GM12878 (cell line): ENCODE results near the gene SHC1. TPM values are rescaled to one million over a fixed set of nuclear protein-coding genes. Genes with fewer than 3 reads are reported as not detected.

Experiments used
- ATAC-seq: fragments of 200-7000 bp; cut with Tn5 transposase; 3 replicates; pipeline ENCODE4 v1.9.1; 2020; ENCODE audit warnings: mild to moderate bottlenecking, moderate library complexity
- BruUV-seq: library from RNA; stranded (reverse); fragments of 400-500 nt; replicated peaks from 2 replicates; lab custom pipeline; 2021; lab: Mats Ljungman, UMichigan
- CTCF ChIA-PET: fragments of 300-600 bp; sonication (Branson Sonifier 250); formaldehyde crosslinking; extraction: SDS; loops from one replicate; lab custom pipeline; 2021; ENCODE audit warnings: inconsistent platforms; lab: Yijun Ruan, JAX
- POLR2A ChIA-PET: fragments of 350-600 bp; formaldehyde crosslinking; extraction: SDS; loops from one replicate; lab custom pipeline; 2021; ENCODE audit warnings: inconsistent platforms; lab: Charles Lee
- RAD21 ChIA-PET: fragments of 300-600 bp; sonication (Branson Sonifier 250); formaldehyde crosslinking; loops from one replicate; lab custom pipeline; 2023; ENCODE audit warnings: antibody characterized with exemption; ENCODE audit not compliant: unreplicated experiment; lab: Charles Lee
- SMC1A ChIA-PET: fragments of 300-600 bp; sonication (Branson Sonifier 250); formaldehyde crosslinking; loops from one replicate; lab custom pipeline; 2023; ENCODE audit not compliant: unreplicated experiment, uncharacterized antibody; lab: Charles Lee
- DNase-seq: peaks from one replicate; pipeline ENCODE4 v3.0.0-alpha.2; 2011; ENCODE audit warnings: low read depth, low spot score
- FAIRE-seq: peaks from 3 replicates; lab custom pipeline; 2011; peaks lifted over from hg19 to GRCh38; lab: Jason Lieb, UNC
- H2AFZ ChIP-seq: 2 replicates; pipeline ENCODE4 v1.6.0; 2011; ENCODE audit warnings: low read depth, low read length, control low read depth; ENCODE audit not compliant: control insufficient read depth
- H3K27ac ChIP-seq: 2 replicates; pipeline ENCODE4 v1.5.1; 2011; ENCODE audit warnings: control low read depth; ENCODE audit not compliant: control insufficient read depth, insufficient read depth
- H3K27me3 ChIP-seq, 2 experiments: replicated peaks in 1 of 2; 2 replicates each; pipeline versions ENCODE4 v1.6.0 to v1.6.1; 2011; ENCODE audit warnings: low read length in 1 of 2; ENCODE audit not compliant: control insufficient read depth in 2 of 2, insufficient read depth in 2 of 2
- H3K36me3 ChIP-seq, 2 experiments: 2 replicates each; pipeline ENCODE4 v1.5.1; 2011; ENCODE audit warnings: low read length in 1 of 2; ENCODE audit not compliant: control insufficient read depth in 2 of 2, insufficient read depth in 2 of 2
- H3K4me1 ChIP-seq: 2 replicates; pipeline ENCODE4 v1.6.1; 2011; ENCODE audit warnings: mild to moderate bottlenecking, low read length, moderate library complexity, mixed read lengths; ENCODE audit not compliant: control insufficient read depth, insufficient read depth
- H3K4me2 ChIP-seq: 2 replicates; pipeline ENCODE4 v1.6.0; 2011; ENCODE audit warnings: control low read depth; ENCODE audit not compliant: control insufficient read depth, insufficient read depth
- H3K4me3 ChIP-seq: fragments of 200-600 bp; sonication (generic); 2 replicates; pipeline ENCODE4 v1.5.1; 2016
- H3K79me2 ChIP-seq: 2 replicates; pipeline ENCODE4 v1.6.0; 2011; ENCODE audit warnings: low read length; ENCODE audit not compliant: control insufficient read depth, insufficient read depth
- H3K9ac ChIP-seq: 2 replicates; pipeline ENCODE4 v1.8.0; 2011; ENCODE audit warnings: low read length, control low read depth, mixed read lengths; ENCODE audit not compliant: control insufficient read depth, insufficient read depth
- H3K9me3 ChIP-seq: replicated peaks from 3 replicates; pipeline ENCODE4 v1.5.1; 2011; ENCODE audit warnings: mild to moderate bottlenecking, low read length; ENCODE audit not compliant: control insufficient read depth, insufficient read depth
- H4K20me1 ChIP-seq: 2 replicates; pipeline ENCODE4 v1.6.0; 2011; ENCODE audit not compliant: control insufficient read depth, insufficient read depth
- E4F1 ChIP-seq: fragments of 450-650 bp; IDR thresholded peaks from 2 replicates; pipeline ENCODE4 v1.6.1; 2018; ENCODE audit warnings: borderline replicate concordance, mild to moderate bottlenecking; ENCODE audit not compliant: partially characterized antibody
- IRF3 ChIP-seq: fragments of 450-650 bp; IDR thresholded peaks from 2 replicates; pipeline ENCODE4 v1.6.1; 2014; ENCODE audit warnings: mild to moderate bottlenecking
- IRF5 ChIP-seq: fragments of 450-650 bp; IDR thresholded peaks from 2 replicates; pipeline ENCODE4 v1.6.1; 2017; ENCODE audit warnings: borderline replicate concordance
- KAT2A ChIP-seq: conservative IDR thresholded peaks from 2 replicates; pipeline ENCODE4 v1.6.1; 2011; ENCODE audit warnings: low read depth, low read length; ENCODE audit not compliant: control insufficient read depth
- KDM1A ChIP-seq: fragments of 200-600 bp; sonication (generic); IDR thresholded peaks from 2 replicates; pipeline ENCODE4 v1.6.1; 2016; ENCODE audit warnings: borderline replicate concordance
- MYC ChIP-seq: IDR thresholded peaks from 2 replicates; pipeline ENCODE4 v1.6.1; 2011; ENCODE audit warnings: mild to moderate bottlenecking, low read length, moderate library complexity, inconsistent platforms; ENCODE audit not compliant: insufficient read depth, insufficient replicate concordance, insufficient read length, severe bottlenecking
- PBX3 ChIP-seq: IDR thresholded peaks from 2 replicates; pipeline ENCODE4 v1.6.1; 2011; ENCODE audit warnings: mild to moderate bottlenecking, low read depth, low read length, moderate library complexity; ENCODE audit not compliant: insufficient replicate concordance
- RELB ChIP-seq: fragments of 450-650 bp; IDR thresholded peaks from 2 replicates; pipeline ENCODE4 v1.6.1; 2017; ENCODE audit warnings: low read depth, mild to moderate bottlenecking, moderate library complexity
- ZBTB40 ChIP-seq: fragments of 450-650 bp; IDR thresholded peaks from 2 replicates; pipeline ENCODE4 v1.6.1; 2016; ENCODE audit warnings: mild to moderate bottlenecking, moderate library complexity, borderline replicate concordance
- WGBS: methylation state at CpG from one replicate; pipeline ENCODE4 v1.1.6; 2016; ENCODE audit warnings: low lambda C conversion rate; ENCODE audit not compliant: insufficient replicate concordance, insufficient coverage; ENCODE audit errors: missing lambda C conversion rate; 5-methylcytosine and 5-hydroxymethylcytosine counted together
- in situ Hi-C: fragments of 300-500 bp; cut with MboI; formaldehyde crosslinking; loops from 9 replicates; pipeline ENCODE4 v1.14.3; 2018; ENCODE audit warnings: mixed read lengths
- intact Hi-C: fragments of 100-400 bp; cut with micrococcal nuclease; formaldehyde crosslinking; loops from one replicate; pipeline ENCODE4 v1.14.2; 2022; ENCODE audit not compliant: unreplicated experiment
- polyA plus RNA-seq, 11 experiments: library from polyadenylated mRNA; depleted of rRNA in 4 of 11; unstranded in 6 of 11; stranded (reverse) in 5 of 11; fragments of >200 nt; fragmentation: Nextera tagmentation in 4 of 11; fragmentation: Illumina TruSeq in 1 of 11; extraction: Ambion mirVana in 4 of 11; extraction: Trizol in 1 of 11; gene quantifications; 1 replicate in 1 of 11; 2 replicates in 10 of 11; pipeline versions ENCODE4 v1.2.1 to v1.2.3, GENCODE V29; 2011 to 2016; ENCODE audit warnings: inconsistent platforms in 2 of 11, missing spikeins in 2 of 11, low read depth in 1 of 11
- total RNA-seq, 4 experiments: library from RNA; depleted of rRNA in 3 of 4; stranded (reverse); fragments of >200 nt in 3 of 4; fragmentation: Illumina TruSeq in 1 of 4; extraction: Trizol in 1 of 4; gene quantifications; 2 replicates each; pipeline versions ENCODE4 v1.2.1 to v1.2.3, GENCODE V29; 2013 to 2021

Gene SHC1
- total and polyA plus RNA-seq, 10 of the 15 experiments (the other 5 are each of a cell fraction or from before 2014, with no cell fraction given): 2.6 to 49.3 (median 25.2) TPM

GRCh38 chr1:154968731-154969130, 1.8 kb downstream of the SHC1 start:
- RAD21 ChIA-PET: interaction anchor here (0.9 kb wide), 1 partner anchor 90 kb away, joined by 3 read pairs; no protein-coding TSS in a partner anchor
- no peak overlapping the region for H3K4me3 ChIP-seq
- SMC1A ChIA-PET: no interaction called here
- no peak overlapping the region for H3K9ac ChIP-seq
- in situ Hi-C loops: no loop called here
- H2AFZ ChIP-seq: no peak overlapping the region
- WGBS: 89% methylated on average over 3 of the region's 3 CpGs
- peaks cover 41% of the 10 kb centered on the region for H3K79me2 ChIP-seq
- POLR2A ChIA-PET: interaction anchor here (9.8 kb wide), 1 partner anchor 12 kb away, joined by 140 read pairs; the partner anchor contains the start of genes PBXIP1 and PYGO2
- H3K27ac ChIP-seq: no peak overlapping the region
- H3K4me1 ChIP-seq: peaks cover 22% of the 10 kb centered on the region
- intact Hi-C loops: no loop called here
- ATAC-seq (no peak), DNase-seq (no peak), FAIRE-seq (no peak)
- H3K36me3 ChIP-seq: peaks cover 10 to 12% of the 10 kb centered on the region in 2 experiments; a peak in 3 of 4 replicates
- H3K9me3 ChIP-seq: no peaks in the 10 kb centered on the region
- H3K27me3 ChIP-seq: no peaks in the 10 kb centered on the region
- no peak overlapping the region for H3K4me2 ChIP-seq
- CTCF ChIA-PET: interaction anchor here (20.6 kb wide), 1 partner anchor 29 kb away, joined by 226 read pairs; the partner anchor contains the start of genes LENEP and ZBTB7B
- BruUV-seq: no TSS peak
- no peak for TF ChIP-seq MYC
- TF ChIP-seq RELB: no peak
- TF ChIP-seq IRF5: no peak
- TF ChIP-seq ZBTB40: no peak
- TF ChIP-seq E4F1: no peak
- TF ChIP-seq IRF3: no peak
- no peak for TF ChIP-seq PBX3
- TF ChIP-seq KAT2A: no peak
- no peak for TF ChIP-seq KDM1A
- H4K20me1 ChIP-seq: no peaks in the 10 kb centered on the region
